Thymus (tissue), 11 donors: ENCODE results near the gene LTBR. TPM values are rescaled to one million over a fixed set of nuclear protein-coding genes. Genes with fewer than 3 reads are reported as not detected.
A peak's percentile ranks its signal among the peaks of the same experiment; 100 is the strongest.

Experiments
- DNase-seq, 9 donors: peaks; one replicate each; pipeline ENCODE4 v3.0.0-alpha.2; 2013; ENCODE audit warnings: low spot score in 9 of 9, low read depth in 6 of 9, missing footprints in 1 of 9
- H3K27ac ChIP-seq, 2 donors: one replicate each; pipeline ENCODE4 v1.5.1; 2013; ENCODE audit warnings: control low read depth in 1 of 2, low read depth in 1 of 2, low read length in 1 of 2, mild to moderate bottlenecking in 1 of 2, moderate library complexity in 1 of 2
- H3K27me3 ChIP-seq, 2 donors: one replicate each; pipeline ENCODE4 v1.5.1; 2013; ENCODE audit warnings: low read length in 1 of 2; ENCODE audit not compliant: control insufficient read depth in 2 of 2, insufficient read depth in 1 of 2
- H3K36me3 ChIP-seq, 2 donors: one replicate each; pipeline ENCODE4 v1.5.1; 2013; ENCODE audit warnings: low read length in 1 of 2, mild to moderate bottlenecking in 1 of 2, moderate library complexity in 1 of 2; ENCODE audit not compliant: control insufficient read depth in 2 of 2, insufficient read depth in 2 of 2
- H3K4me1 ChIP-seq, 2 donors: one replicate each; pipeline ENCODE4 v1.5.1; 2013; ENCODE audit warnings: low read length in 2 of 2; ENCODE audit not compliant: control insufficient read depth in 2 of 2, insufficient read depth in 2 of 2
- H3K4me3 ChIP-seq, 2 donors: one replicate each; pipeline ENCODE4 v1.5.1; 2013; ENCODE audit warnings: low read length in 2 of 2, control low read depth in 1 of 2, mild to moderate bottlenecking in 1 of 2
- H3K9me3 ChIP-seq, 2 donors: one replicate each; pipeline ENCODE4 v1.5.1; 2013; ENCODE audit warnings: low read length in 1 of 2, mild to moderate bottlenecking in 1 of 2; ENCODE audit not compliant: control insufficient read depth in 2 of 2, insufficient read depth in 1 of 2
- WGBS: extraction: QIAGEN DNeasy Blood & Tissue Kit; methylation state at CpG from one replicate; pipeline ENCODE4 v1.1.7; 2013; 5-methylcytosine and 5-hydroxymethylcytosine counted together
- polyA plus RNA-seq: library from polyadenylated mRNA; stranded (reverse); fragments of 200-250 nt; gene quantifications from one replicate; pipeline ENCODE4 v1.2.3, GENCODE V29; 2013
- total RNA-seq: library from RNA; stranded (reverse); fragments of 120-200 nt; gene quantifications from one replicate; pipeline ENCODE4 v1.2.4, GENCODE V29; 2013
- donor health status: healthy.

LTBR gene
- total and polyA plus RNA-seq, 2 donors: 8.9 to 33.3 TPM

- DNase-seq: no peak
- Histone ChIP-seq H3K4me1 (peaks cover 11 to 36% of the 10 kb centered on the region in 2 donors), H3K36me3 (no peaks in the 10 kb centered on the region), H3K27ac (peak overlapping the region in 1 of 2 donors; percentile 38), H3K4me3 (no peak overlapping the region), H3K27me3 (peaks cover 0 to 2% of the 10 kb centered on the region in 2 donors), H3K9me3 (no peaks in the 10 kb centered on the region)
- WGBS: 63% methylated on average over 15 of the region's 15 CpGs
These were observed 12.8 kb upstream of the LTBR start for GRCh38 chr12:6370994-6371754.

- Histone ChIP-seq H3K27ac (peak overlapping the region; percentile 68 to 76), H3K36me3 (no peaks in the 10 kb centered on the region), H3K4me1 (peaks cover 23 to 48% of the 10 kb centered on the region in 2 donors), H3K9me3 (no peaks in the 10 kb centered on the region), H3K4me3 (no peak overlapping the region), H3K27me3 (peaks cover 0 to 6% of the 10 kb centered on the region in 2 donors)
- WGBS: 59% methylated on average over 8 of the region's 8 CpGs
- peak in 1 of 9 donors; percentile 56 for DNase-seq
These were observed 11.5 kb upstream of the LTBR start for GRCh38 chr12:6372403-6373003.

- H3K4me3 ChIP-seq: no peak overlapping the region
- WGBS: 90% methylated on average over 14 of the region's 14 CpGs
- H3K27me3 ChIP-seq: peaks cover 0 to 6% of the 10 kb centered on the region in 2 donors
- no peaks in the 10 kb centered on the region for H3K9me3 ChIP-seq
- no peaks in the 10 kb centered on the region for H3K36me3 ChIP-seq
- peak overlapping the region; percentile 68 to 77 for H3K27ac ChIP-seq
- DNase-seq: no peak
- peaks cover 18 to 44% of the 10 kb centered on the region in 2 donors for H3K4me1 ChIP-seq
These were observed 10.8 kb upstream of the LTBR start for GRCh38 chr12:6373022-6373787.

- WGBS: 98% methylated on average over 24 of the region's 24 CpGs
- Histone ChIP-seq H3K27me3 (peaks cover 0 to 6% of the 10 kb centered on the region in 2 donors), H3K36me3 (no peaks in the 10 kb centered on the region), H3K27ac (no peak overlapping the region), H3K9me3 (no peaks in the 10 kb centered on the region), H3K4me3 (no peak overlapping the region), H3K4me1 (peaks cover 17 to 41% of the 10 kb centered on the region in 2 donors)
- no peak for DNase-seq
These were observed 9.8 kb upstream of the LTBR start for GRCh38 chr12:6374028-6374785.

GRCh38 chr12:6374786-6375160 lies 9.2 kb upstream of the LTBR start:
- Histone ChIP-seq H3K27ac (no peak overlapping the region), H3K27me3 (peaks cover 0 to 6% of the 10 kb centered on the region in 2 donors), H3K36me3 (no peaks in the 10 kb centered on the region), H3K4me3 (no peak overlapping the region), H3K9me3 (no peaks in the 10 kb centered on the region), H3K4me1 (peaks cover 17 to 41% of the 10 kb centered on the region in 2 donors)
- 91% methylated on average over 7 of the region's 7 CpGs for WGBS
- no peak for DNase-seq

GRCh38 chr12:6375269-6376078 lies 8.5 kb upstream of the LTBR start, which contains the start of gene SCNN1A:
SCNN1A (minus strand) TSS chr12:6375563; CDS start chr12:6374783, 780 bp downstream.
- DNase-seq: no peak
- Histone ChIP-seq H3K27ac (peak within 1 kb of the TSS in 1 of 2 donors; percentile 85), H3K4me1 (peaks cover 17 to 41% of the 10 kb centered on the region in 2 donors), H3K36me3 (no peaks in the 10 kb centered on the region), H3K4me3 (no peak within 1 kb of the TSS), H3K27me3 (peaks cover 0 to 6% of the 10 kb centered on the region in 2 donors), H3K9me3 (no peaks in the 10 kb centered on the region)
- 93% methylated on average over 15 of the region's 15 CpGs for WGBS

- Histone ChIP-seq H3K27me3 (peaks cover 0 to 6% of the 10 kb centered on the region in 2 donors), H3K4me3 (no peak overlapping the region), H3K9me3 (no peaks in the 10 kb centered on the region), H3K27ac (peak overlapping the region in 1 of 2 donors; percentile 85), H3K36me3 (no peaks in the 10 kb centered on the region), H3K4me1 (peaks cover 17 to 37% of the 10 kb centered on the region in 2 donors)
- no peak for DNase-seq
- WGBS: 55% methylated on average over 19 of the region's 19 CpGs
These were observed 7.7 kb upstream of the LTBR start for GRCh38 chr12:6376079-6376869.
